ENCODE data around the gene ARHGAP31.

DNA sequence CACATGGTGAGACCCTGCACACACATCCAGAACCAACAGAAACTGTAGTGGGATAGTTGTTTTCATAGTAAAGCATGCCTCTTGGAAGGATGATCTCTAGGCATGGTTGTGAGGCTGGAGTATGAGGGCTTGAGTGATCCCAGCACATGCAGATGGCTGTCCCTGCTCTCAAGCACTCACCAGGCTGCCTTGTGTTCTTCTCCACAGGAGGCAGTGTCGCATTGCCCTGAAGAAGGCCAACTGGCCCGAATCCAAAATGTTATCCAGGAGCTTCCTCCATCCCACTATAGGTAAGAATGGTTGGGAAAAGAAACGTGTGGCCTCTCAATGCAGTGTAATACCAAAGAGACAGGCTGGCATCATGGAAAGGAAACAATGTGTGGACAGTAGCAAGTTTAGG lies 86.5 kb downstream of the ARHGAP31 start:
- TF ChIP-seq, protein P1, sequence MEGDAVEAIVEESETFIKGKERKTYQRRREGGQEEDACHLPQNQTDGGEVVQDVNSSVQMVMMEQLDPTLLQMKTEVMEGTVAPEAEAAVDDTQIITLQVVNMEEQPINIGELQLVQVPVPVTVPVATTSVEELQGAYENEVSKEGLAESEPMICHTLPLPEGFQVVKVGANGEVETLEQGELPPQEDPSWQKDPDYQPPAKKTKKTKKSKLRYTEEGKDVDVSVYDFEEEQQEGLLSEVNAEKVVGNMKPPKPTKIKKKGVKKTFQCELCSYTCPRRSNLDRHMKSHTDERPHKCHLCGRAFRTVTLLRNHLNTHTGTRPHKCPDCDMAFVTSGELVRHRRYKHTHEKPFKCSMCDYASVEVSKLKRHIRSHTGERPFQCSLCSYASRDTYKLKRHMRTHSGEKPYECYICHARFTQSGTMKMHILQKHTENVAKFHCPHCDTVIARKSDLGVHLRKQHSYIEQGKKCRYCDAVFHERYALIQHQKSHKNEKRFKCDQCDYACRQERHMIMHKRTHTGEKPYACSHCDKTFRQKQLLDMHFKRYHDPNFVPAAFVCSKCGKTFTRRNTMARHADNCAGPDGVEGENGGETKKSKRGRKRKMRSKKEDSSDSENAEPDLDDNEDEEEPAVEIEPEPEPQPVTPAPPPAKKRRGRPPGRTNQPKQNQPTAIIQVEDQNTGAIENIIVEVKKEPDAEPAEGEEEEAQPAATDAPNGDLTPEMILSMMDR (IDR thresholded peaks at IDR 0.05), result peak; percentile 11 to 46 (median 29)
- TF ChIP-seq POLR2A (IDR thresholded peaks at IDR 0.05), result no peak
